ENCODE results near the gene KCNF1.

The KCNF1 gene

DNA sequence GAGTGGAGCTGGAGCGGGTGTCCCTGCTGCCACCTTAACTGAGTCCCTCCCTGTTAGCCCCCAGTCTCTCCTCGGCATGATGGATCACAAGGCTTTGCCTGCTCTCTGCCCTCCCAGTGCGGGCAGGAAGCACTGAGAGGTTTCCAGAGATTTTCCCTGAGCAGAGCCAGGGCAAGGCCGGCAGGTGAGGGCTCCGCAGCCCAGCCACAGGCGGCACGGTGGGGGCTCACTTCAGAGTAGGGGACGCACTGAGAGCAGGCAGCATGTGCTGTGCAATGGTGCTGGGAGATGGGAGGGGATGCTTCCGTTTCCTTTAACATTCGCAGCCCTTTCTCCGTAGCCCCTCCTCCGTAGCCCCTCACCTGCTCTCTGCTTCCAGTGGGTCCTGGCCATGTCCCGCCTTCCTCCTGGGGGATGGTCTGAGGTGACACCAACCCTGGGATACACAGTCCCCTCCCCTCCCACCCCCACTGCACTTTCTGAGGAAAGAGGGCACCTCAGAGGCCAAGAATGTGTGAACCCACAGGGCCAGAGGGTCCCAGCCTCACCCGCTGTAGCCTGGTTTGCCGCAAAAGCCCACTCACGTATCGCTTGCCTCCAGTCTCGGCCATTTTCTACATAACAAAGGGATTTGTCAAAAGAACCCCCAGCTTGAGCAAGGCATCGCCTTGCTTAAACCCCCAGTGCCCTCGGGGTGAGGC is 10.7 kb downstream of the KCNF1 start:
- TF ChIP-seq, protein P1, sequence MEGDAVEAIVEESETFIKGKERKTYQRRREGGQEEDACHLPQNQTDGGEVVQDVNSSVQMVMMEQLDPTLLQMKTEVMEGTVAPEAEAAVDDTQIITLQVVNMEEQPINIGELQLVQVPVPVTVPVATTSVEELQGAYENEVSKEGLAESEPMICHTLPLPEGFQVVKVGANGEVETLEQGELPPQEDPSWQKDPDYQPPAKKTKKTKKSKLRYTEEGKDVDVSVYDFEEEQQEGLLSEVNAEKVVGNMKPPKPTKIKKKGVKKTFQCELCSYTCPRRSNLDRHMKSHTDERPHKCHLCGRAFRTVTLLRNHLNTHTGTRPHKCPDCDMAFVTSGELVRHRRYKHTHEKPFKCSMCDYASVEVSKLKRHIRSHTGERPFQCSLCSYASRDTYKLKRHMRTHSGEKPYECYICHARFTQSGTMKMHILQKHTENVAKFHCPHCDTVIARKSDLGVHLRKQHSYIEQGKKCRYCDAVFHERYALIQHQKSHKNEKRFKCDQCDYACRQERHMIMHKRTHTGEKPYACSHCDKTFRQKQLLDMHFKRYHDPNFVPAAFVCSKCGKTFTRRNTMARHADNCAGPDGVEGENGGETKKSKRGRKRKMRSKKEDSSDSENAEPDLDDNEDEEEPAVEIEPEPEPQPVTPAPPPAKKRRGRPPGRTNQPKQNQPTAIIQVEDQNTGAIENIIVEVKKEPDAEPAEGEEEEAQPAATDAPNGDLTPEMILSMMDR (conservative IDR thresholded peaks at IDR 0.05), result no peak
- TF ChIP-seq ZFX (IDR thresholded peaks at IDR 0.05), result no peak
- no peak overlapping the region for H3K27ac ChIP-seq

DNA sequence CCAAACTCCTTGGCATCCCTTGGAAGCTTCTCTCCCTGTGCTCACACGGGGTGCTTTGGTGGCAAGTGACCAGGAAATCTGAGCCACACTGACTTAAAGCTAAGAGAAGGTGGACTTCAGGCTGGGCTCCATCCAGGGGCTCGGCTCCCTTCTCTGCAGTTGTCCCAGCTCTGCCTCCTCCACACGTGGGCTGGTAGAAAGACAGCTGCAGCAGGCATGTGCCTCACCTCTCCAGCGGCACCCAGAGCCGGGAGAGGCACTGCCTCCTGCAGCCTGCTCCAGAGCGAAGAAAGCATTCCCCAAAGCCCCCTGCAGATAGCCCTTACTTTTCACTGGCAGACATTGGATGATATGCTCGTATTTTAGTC is 11.3 kb downstream of the KCNF1 start:
- H3K27ac ChIP-seq, result no peak overlapping the region
- no peak for TF ChIP-seq ZFX (IDR thresholded peaks at IDR 0.05)
- TF ChIP-seq, protein P1 (conservative IDR thresholded peaks at IDR 0.05), result no peak

DNA sequence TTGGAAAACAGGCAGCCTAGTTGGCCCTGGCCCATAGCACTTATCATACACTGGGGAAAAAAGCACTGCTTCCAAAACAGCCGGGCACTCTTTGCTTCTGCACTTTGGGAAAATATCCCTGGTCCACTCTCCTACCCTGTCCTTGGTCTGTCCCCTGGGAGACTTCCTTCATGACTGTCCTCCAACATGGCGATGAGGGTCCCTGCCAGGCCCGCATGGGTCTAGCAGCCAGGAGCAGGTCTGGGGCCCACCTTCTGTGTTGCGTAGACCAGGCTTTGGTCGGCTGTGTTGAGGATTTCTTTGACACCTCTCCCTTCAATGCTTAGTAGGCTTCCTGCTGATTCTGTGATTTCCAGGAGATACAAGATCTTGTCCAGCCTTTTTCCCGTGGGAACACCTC is 12.2 kb downstream of the KCNF1 start:
- TF ChIP-seq, protein P1 (conservative IDR thresholded peaks at IDR 0.05), result no peak
- TF ChIP-seq ZFX (IDR thresholded peaks at IDR 0.05), result no peak
- H3K27ac ChIP-seq, result no peak overlapping the region

DNA sequence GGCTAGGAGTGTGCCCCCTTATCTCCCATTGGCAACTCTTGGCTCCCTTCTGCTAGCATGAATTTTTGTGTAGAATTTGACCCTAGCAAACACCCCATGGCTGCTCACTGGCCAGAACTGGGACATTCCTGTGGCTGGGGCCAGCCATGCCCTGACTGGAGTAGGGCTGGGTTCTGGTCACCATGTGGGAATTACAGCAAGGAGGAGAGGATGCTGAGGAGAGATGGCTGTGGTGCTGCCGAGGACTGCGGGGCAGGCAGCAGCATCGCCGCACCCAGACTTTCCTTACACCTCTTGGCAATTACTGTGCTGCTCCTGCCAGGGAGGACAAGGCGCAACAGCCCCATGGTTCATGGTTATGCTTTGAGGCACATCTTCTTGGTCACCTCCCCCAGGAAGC is 12.7 kb downstream of the KCNF1 start:
- no peak for TF ChIP-seq ZFX (IDR thresholded peaks at IDR 0.05)
- TF ChIP-seq, protein P1 (conservative IDR thresholded peaks at IDR 0.05), result no peak
- no peak overlapping the region for H3K27ac ChIP-seq

DNA sequence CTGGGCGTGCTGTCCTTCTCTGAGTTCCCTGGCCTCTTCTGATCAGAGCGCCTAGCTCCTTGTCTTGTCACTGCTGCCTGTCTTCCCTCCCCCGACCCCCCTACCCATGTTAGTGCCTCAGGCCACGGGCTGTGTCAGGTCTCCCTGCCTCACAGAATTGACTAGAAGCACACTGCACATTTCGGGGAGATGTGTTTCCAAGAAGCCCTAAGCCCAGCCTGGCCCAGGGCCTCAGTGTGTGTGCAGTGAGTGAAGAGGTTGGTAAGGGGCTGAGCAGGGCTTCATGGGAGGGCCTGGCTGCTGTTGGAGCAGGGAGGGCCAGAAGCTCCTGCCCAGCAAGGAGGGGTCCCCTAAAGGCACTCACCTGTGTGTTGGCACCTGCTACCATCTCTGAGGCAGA is 13.1 kb downstream of the KCNF1 start:
- TF ChIP-seq ZFX (IDR thresholded peaks at IDR 0.05), result no peak
- TF ChIP-seq, protein P1 (conservative IDR thresholded peaks at IDR 0.05), result no peak
- H3K27ac ChIP-seq, result no peak overlapping the region

- TF ChIP-seq ZFX (IDR thresholded peaks at IDR 0.05), result no peak
- TF ChIP-seq, protein P1 (conservative IDR thresholded peaks at IDR 0.05), result no peak
- no peak overlapping the region for H3K27ac ChIP-seq
These were observed 14.6 kb downstream of the KCNF1 start for GRCh38 chr2:10926191-10926820.

GRCh38 chr2:10930721-10931516 is 19.2 kb downstream of the KCNF1 start:
- no peak overlapping the region for H3K27ac ChIP-seq
- TF ChIP-seq, protein P1 (conservative IDR thresholded peaks at IDR 0.05), result no peak
- TF ChIP-seq ZFX (IDR thresholded peaks at IDR 0.05), result no peak
